ENCODE data around the gene TTLL11.
A peak's percentile ranks its signal among the peaks of the same experiment; 100 is the strongest.

Gene TTLL11

DNA sequence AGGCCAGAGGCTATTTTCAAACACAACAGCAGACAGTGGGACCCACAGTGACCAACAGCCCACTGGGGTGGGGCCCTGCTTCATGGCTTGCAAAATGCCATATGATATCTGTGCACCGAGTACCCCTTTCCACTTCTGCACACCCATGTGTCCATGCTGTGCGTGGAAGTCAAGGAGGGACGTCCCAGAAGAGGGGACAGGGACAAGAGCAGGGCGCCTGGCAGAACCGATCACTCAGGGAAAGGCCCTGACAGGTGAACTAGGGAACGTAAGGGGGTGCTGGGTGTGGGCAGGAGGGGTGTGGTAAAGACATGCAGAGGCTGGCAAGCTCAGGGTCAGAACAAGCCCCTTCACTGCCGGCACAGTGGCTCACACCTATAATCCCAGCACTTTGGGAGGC, 7.6 kb upstream of the TTLL11 start:
- TF ChIP-seq PAX5 (IDR thresholded peaks at IDR 0.05; ENCODE audit: insufficient read depth, low read length, severe bottlenecking) = no peak
- TF ChIP-seq POU2F2 (IDR thresholded peaks at IDR 0.05; ENCODE audit: low read depth, low read length) = no peak
- no peak for TF ChIP-seq TAF1 (IDR thresholded peaks at IDR 0.05; ENCODE audit: low read depth, low read length)
- no peak for TF ChIP-seq POLR2AphosphoS5 (IDR thresholded peaks at IDR 0.05; ENCODE audit: low read depth, low read length)
- no peak for TF ChIP-seq SPI1 (IDR thresholded peaks at IDR 0.05; ENCODE audit: low read depth, low read length)
- TF ChIP-seq POLR2A (IDR thresholded peaks at IDR 0.05; ENCODE audit: low read depth, low read length) = no peak
- FAIRE-seq (no peak), DNase-seq (ENCODE audit: insufficient read length, low spot score) (no peak)

DNA sequence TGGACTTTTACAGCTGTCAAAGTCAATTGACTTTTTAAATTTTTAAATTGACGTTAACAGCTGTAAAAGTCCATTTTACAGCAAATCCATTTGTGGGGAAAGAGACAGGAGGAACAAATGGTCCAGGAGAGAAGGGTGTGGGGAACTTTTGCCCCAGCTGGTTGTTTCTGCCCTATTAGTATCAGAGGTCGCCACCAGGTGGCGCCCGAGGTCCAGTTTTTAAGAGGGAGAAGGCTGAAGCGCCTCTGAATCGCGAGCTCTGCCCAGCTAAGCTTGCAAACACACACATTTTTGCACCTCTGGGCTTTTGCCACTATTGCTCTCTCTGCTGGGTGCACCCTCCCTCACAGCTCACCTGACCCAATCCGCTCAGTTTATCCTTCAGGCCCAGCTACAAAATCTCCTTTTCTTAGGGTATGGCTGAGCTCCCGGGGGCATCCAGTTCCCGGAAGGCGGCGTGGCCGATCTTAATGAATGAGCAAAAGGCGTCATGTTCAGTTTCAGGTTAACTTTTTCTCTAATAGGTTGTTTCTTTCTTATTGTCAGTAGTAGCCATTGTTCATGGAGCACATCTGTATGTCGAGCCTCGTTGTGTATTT, 6.3 kb upstream of the TTLL11 start:
- no peak for TF ChIP-seq TAF1 (IDR thresholded peaks at IDR 0.05; ENCODE audit: low read depth, low read length)
- no peak for TF ChIP-seq PAX5 (IDR thresholded peaks at IDR 0.05; ENCODE audit: insufficient read depth, low read length, severe bottlenecking)
- no peak for TF ChIP-seq POLR2AphosphoS5 (IDR thresholded peaks at IDR 0.05; ENCODE audit: low read depth, low read length)
- no peak for TF ChIP-seq SPI1 (IDR thresholded peaks at IDR 0.05; ENCODE audit: low read depth, low read length)
- TF ChIP-seq POLR2A (IDR thresholded peaks at IDR 0.05; ENCODE audit: low read depth, low read length) = no peak
- TF ChIP-seq POU2F2 (IDR thresholded peaks at IDR 0.05; ENCODE audit: low read depth, low read length) = no peak
- no peak for DNase-seq (ENCODE audit: insufficient read length, low spot score)
- FAIRE-seq = no peak

DNA sequence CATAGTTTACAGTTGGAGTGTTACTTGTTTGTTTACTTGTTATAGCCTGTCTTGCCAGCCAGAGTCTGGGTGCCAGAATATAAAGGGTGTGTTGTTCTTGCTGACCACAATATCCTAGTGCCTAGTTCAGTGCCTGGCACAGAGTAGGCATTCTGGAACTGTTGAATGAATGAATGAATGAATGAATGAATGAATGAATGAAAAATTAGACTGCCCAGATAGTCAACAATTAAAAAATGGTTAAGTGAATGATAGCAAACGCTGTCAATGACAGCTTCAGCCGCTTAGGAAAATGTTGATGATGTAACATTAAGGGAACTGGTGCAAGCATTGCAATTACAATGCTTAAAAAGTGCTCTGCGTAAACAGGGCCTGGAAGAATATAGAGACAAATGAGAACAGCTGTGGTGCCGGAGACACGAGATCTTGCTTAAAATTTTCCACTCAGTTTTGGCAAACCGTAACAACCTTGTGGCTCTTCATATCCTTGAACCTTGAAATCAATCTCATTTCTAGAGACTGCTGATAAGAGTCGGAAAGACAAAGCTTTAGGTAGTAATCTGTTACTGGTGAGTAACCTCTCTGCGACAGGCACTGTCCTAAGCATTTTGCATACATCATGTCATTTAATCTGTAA, 4.7 kb upstream of the TTLL11 start:
- no peak for DNase-seq (ENCODE audit: insufficient read length, low spot score)
- TF ChIP-seq POU2F2 (IDR thresholded peaks at IDR 0.05; ENCODE audit: low read depth, low read length) (no peak), POLR2AphosphoS5 (IDR thresholded peaks at IDR 0.05; ENCODE audit: low read depth, low read length) (no peak)
- FAIRE-seq = no peak

DNA sequence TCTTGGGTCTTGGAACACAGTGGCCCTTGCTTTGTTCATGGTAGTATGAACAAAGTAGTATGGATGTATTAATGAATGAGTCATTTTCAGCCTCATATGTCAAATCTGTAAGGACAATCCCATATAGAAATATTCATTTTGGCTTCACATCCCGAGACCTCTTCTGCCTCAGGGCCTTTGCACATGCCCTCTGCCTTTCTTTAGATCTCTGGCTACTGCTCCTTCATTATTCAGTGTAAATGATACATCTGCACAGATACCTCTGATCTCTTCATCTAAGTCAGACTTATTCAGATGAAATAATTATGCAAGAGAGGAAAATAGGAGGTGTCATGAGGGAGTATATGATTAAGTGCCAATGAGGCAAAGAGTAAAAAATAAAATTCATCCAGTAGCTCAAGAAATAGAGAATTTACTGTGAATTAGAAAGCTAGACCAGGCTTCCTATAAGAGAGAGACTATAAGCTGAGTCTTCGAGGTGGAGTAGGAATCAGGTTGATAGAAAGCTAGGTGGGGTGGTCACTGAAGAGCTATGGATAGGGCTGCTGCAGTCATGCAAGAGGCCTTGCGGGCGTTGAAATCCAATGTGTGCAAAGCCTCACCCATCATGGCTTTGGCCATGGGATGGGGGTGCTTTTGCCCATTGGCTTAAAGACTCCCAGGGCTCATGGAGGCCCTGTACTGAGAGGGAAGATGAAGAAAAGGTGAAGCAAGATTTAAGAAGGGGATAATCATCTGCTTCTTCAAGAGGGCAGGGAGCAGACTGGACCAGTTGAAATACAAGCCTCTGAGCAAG, 3.7 kb upstream of the TTLL11 start:
- DNase-seq (ENCODE audit: insufficient read length, low spot score) (no peak), FAIRE-seq (no peak)
- no peak for TF ChIP-seq POU2F2 (IDR thresholded peaks at IDR 0.05; ENCODE audit: low read depth, low read length)
- no peak for TF ChIP-seq PAX5 (IDR thresholded peaks at IDR 0.05; ENCODE audit: insufficient read depth, low read length, severe bottlenecking)
- no peak for TF ChIP-seq TAF1 (IDR thresholded peaks at IDR 0.05; ENCODE audit: low read depth, low read length)
- TF ChIP-seq POLR2A (IDR thresholded peaks at IDR 0.05; ENCODE audit: low read depth, low read length) = no peak
- no peak for TF ChIP-seq POLR2AphosphoS5 (IDR thresholded peaks at IDR 0.05; ENCODE audit: low read depth, low read length)
- no peak for TF ChIP-seq SPI1 (IDR thresholded peaks at IDR 0.05; ENCODE audit: low read depth, low read length)

DNA sequence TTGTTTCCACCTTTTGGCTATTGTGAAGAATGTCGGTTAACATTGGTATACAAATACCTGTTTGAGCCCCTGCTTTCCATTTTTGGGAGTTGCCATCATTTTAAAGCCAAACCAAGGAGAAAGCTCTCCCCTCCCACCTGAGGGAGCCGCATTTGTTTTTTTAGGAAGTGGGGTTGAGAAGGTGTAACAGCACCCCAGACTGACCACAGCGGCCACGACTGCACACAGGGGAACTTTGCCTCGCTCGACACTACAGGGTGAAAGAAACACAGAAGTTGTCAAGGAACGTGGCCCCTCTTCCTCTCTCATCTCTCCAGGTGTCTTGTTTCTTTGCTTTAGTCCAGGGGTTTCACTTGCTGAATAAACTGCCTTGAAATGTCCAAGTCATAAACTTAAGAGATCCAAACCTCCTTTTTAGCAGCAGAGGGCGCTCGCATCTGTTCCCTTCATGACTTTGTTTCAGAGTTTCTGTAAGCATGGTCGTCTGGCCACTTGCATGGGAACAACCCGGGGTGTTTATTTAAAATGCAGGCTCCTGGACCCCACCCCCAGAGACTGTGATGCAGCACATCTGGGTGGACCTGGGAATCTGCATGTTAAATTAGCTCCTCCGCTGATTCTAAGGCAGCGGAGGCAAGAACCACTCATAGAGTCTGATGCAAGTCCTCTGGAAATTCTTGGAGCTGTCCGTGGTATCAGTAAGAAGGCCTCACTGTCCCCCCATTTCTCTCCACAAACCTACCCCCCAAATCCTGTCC, 2.1 kb upstream of the TTLL11 start:
- DNase-seq (ENCODE audit: insufficient read length, low spot score) (no peak), FAIRE-seq (no peak)
- TF ChIP-seq POLR2A (IDR thresholded peaks at IDR 0.05; ENCODE audit: low read depth, low read length) = no peak
- no peak for TF ChIP-seq PAX5 (IDR thresholded peaks at IDR 0.05; ENCODE audit: insufficient read depth, low read length, severe bottlenecking)
- peak; percentile 46; the same call in 1 of the 2 replicates for TF ChIP-seq SPI1 (IDR thresholded peaks at IDR 0.05; ENCODE audit: low read depth, low read length)
- TF ChIP-seq POLR2AphosphoS5 (IDR thresholded peaks at IDR 0.05; ENCODE audit: low read depth, low read length) = no peak

DNA sequence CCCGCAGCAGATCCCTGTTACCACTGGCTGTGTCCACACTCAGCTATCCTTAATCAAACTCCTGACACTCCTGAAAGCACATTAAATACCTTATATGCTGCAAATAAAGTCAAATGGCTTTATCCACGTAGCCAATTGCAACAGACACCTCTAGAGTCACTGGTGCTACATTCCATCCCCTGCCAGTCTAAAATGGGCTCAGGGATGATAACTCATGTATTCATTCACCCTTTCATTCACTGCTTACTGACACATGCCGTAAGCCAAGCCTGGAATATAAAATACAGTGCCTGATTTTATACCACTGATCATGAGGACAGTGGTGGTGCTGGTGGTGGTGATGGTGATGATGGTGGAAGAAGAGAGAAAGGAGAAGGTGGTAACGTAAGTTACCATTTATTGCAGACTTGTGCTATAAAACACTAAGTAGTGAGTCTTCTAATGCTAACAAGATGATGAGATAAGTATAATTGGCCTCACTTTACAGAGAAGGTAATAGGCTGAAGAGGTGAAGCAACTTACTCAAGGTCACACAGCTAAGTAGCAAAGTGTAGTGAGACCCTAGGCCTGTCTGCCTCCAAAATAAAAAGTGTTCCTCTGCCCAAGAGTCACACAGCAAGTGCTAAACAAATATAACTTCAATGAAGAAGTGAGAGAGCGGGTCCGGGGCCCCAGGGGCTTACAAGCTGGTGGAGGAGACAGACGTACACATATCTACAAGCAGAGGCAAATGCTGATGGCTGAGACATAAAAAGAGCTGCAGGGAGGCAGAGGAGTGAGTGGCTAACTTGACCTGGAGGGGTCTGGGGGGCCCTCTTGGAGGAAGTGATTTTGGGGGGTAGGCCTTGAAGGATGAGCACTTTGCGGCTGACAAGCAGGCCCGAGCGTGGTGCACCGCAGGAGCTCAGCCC, 1.2 kb downstream of the TTLL11 start:
- FAIRE-seq (no peak), DNase-seq (ENCODE audit: insufficient read length, low spot score) (no peak)
- TF ChIP-seq TAF1 (IDR thresholded peaks at IDR 0.05; ENCODE audit: low read depth, low read length) = no peak
- TF ChIP-seq PAX5 (IDR thresholded peaks at IDR 0.05; ENCODE audit: insufficient read depth, low read length, severe bottlenecking) = no peak
- no peak for TF ChIP-seq POU2F2 (IDR thresholded peaks at IDR 0.05; ENCODE audit: low read depth, low read length)
- TF ChIP-seq POLR2A (IDR thresholded peaks at IDR 0.05; ENCODE audit: low read depth, low read length) = no peak
- TF ChIP-seq SPI1 (IDR thresholded peaks at IDR 0.05; ENCODE audit: low read depth, low read length) = no peak
- no peak for TF ChIP-seq POLR2AphosphoS5 (IDR thresholded peaks at IDR 0.05; ENCODE audit: low read depth, low read length)

DNA sequence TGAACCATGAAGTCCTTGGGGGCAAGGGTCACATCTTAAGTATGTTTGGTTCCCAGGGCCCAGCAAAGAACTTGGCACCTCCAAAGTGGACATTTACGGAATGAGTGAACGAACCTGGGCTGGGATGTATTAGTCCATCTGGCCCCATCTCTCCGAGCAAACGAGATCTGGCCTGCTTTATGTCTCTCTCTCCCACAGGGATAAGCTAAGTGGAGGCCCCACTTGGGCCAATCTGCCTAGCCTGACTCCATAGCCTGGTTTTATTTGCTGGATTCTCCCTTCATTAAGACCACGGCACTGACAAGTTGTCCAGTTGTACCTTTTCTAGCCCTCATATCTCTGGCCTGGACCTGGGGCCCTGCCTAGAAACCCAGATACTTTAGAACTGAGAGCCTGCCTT, 2.1 kb downstream of the TTLL11 start:
- 0 out of 2 replicates have a peak, but pooled peaks have one; percentile 11 for TF ChIP-seq TAF1 (IDR thresholded peaks at IDR 0.05; ENCODE audit: low read depth, low read length)
- no peak for TF ChIP-seq POU2F2 (IDR thresholded peaks at IDR 0.05; ENCODE audit: low read depth, low read length)
- TF ChIP-seq POLR2A (IDR thresholded peaks at IDR 0.05; ENCODE audit: low read depth, low read length) = no peak
- FAIRE-seq (no peak), DNase-seq (ENCODE audit: insufficient read length, low spot score) (no peak)

DNA sequence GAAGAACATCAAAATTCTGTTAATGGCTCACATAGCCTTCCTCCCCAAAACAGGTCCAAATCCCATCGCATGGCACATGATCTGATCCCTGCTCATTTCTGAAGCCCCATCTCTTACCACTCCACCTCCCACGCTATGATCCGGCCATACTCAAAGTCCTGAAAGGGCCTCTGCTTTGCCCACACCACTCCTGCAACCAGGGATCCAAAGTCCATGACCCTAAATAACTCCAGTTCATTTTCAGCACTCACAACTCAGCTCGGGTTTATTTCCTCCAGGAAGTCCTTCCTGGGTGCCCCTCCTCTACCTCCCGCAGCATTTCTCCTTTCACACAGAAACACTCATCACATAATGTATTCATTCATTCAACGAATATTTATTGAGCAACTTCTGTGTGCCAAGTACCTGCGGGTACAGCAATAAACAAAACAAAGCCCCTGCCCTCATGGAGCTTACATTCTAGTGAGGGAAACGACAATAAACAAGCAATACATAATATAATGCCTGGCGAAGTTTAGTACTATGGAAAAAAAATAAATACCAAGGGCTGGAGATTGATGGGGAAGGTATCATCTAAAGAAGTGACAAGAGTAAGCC, 2.7 kb downstream of the TTLL11 start:
- no peak for FAIRE-seq
- no peak for TF ChIP-seq POLR2AphosphoS5 (IDR thresholded peaks at IDR 0.05; ENCODE audit: low read depth, low read length)
- no peak for TF ChIP-seq SPI1 (IDR thresholded peaks at IDR 0.05; ENCODE audit: low read depth, low read length)
- no peak for TF ChIP-seq PAX5 (IDR thresholded peaks at IDR 0.05; ENCODE audit: insufficient read depth, low read length, severe bottlenecking)
- no peak for TF ChIP-seq POU2F2 (IDR thresholded peaks at IDR 0.05; ENCODE audit: low read depth, low read length)
- no peak for TF ChIP-seq TAF1 (IDR thresholded peaks at IDR 0.05; ENCODE audit: low read depth, low read length)
- no peak for TF ChIP-seq POLR2A (IDR thresholded peaks at IDR 0.05; ENCODE audit: low read depth, low read length)
- no peak for DNase-seq (ENCODE audit: insufficient read length, low spot score)

All from GM12891 (cell line).